HepG2 (cell line): ENCODE measurements around the gene RGR. TPM values are rescaled to one million over a fixed set of nuclear protein-coding genes. Genes with fewer than 3 reads are reported as not detected.

Experiments
- ATAC-seq: fragments of 200-7000 bp; cut with Tn5 transposase; 3 replicates; pipeline ENCODE4 v1.9.1; 2020; ENCODE audit warnings: mild to moderate bottlenecking, moderate library complexity
- BruUV-seq: library from RNA; stranded (reverse); fragments of 400-500 nt; replicated peaks from 2 replicates; lab custom pipeline; 2021; lab: Mats Ljungman, UMichigan
- CTCF ChIA-PET: fragments of 300-600 bp; formaldehyde crosslinking; extraction: SDS; loops from one replicate; lab custom pipeline; 2021; ENCODE audit warnings: low total read pairs, inconsistent platforms, low intra/inter-chr PET ratio; lab: Yijun Ruan, JAX
- POLR2A ChIA-PET: fragments of 350-600 bp; sonication (Branson Sonifier 250); formaldehyde crosslinking; loops from one replicate; lab custom pipeline; 2020; ENCODE audit warnings: antibody characterized with exemption, inconsistent platforms; lab: Yijun Ruan, JAX
- DNase-seq: peaks from one replicate; pipeline ENCODE4 v3.0.0-alpha.2; 2015; ENCODE audit warnings: low spot score
- FAIRE-seq: peaks from 3 replicates; lab custom pipeline; 2011; peaks lifted over from hg19 to GRCh38; lab: Jason Lieb, UNC
- H2AFZ ChIP-seq: one replicate; pipeline ENCODE4 v1.6.1; 2011; ENCODE audit warnings: low read length, inconsistent platforms
- H3K27ac ChIP-seq: fragments of 300-600 bp; 3 replicates; pipeline ENCODE4 v1.8.0; 2011; ENCODE audit warnings: mixed run types, mild to moderate bottlenecking, mixed read lengths, low read length, inconsistent platforms; ENCODE audit not compliant: insufficient read depth; ENCODE audit errors: extremely low read length
- H3K27me3 ChIP-seq, 2 experiments: fragments of 200-600 bp in 1 of 2; 2 replicates in 1 of 2; 3 replicates in 1 of 2; pipeline versions ENCODE4 v1.6.0 to v1.8.0; 2011; ENCODE audit warnings: low read length in 2 of 2, mild to moderate bottlenecking in 2 of 2, moderate library complexity in 2 of 2, inconsistent platforms in 1 of 2; ENCODE audit not compliant: insufficient read depth in 2 of 2, control insufficient read depth in 1 of 2
- H3K36me3 ChIP-seq, 2 experiments: fragments of 200-600 bp in 1 of 2; replicated peaks in 1 of 2; 2 replicates in 1 of 2; 3 replicates in 1 of 2; pipeline versions ENCODE4 v1.5.1 to v1.8.0; 2011; ENCODE audit warnings: low read length in 2 of 2, inconsistent platforms in 1 of 2; ENCODE audit not compliant: insufficient read depth in 2 of 2, control insufficient read depth in 1 of 2
- H3K4me1 ChIP-seq: 2 replicates; pipeline ENCODE4 v1.5.1; 2012; ENCODE audit warnings: low read length, inconsistent platforms; ENCODE audit not compliant: insufficient read depth
- H3K4me2 ChIP-seq: 2 replicates; pipeline ENCODE4 v1.6.0; 2011; ENCODE audit warnings: low read depth, low read length, inconsistent platforms
- H3K4me3 ChIP-seq, 3 experiments: fragments of 200-600 bp in 1 of 3; sonication (generic), shearing (Covaris generic) in 1 of 3; replicated peaks in 1 of 3; 2 replicates each; pipeline ENCODE4 v1.5.1; 2011 to 2016; ENCODE audit warnings: low read length in 3 of 3, inconsistent platforms in 2 of 3, low read depth in 2 of 3, mild to moderate bottlenecking in 2 of 3, control low read depth in 1 of 3, mixed read lengths in 1 of 3; ENCODE audit not compliant: insufficient read depth in 1 of 3
- H3K79me2 ChIP-seq: one replicate; pipeline ENCODE4 v1.6.1; 2011; ENCODE audit warnings: low read length, inconsistent platforms; ENCODE audit not compliant: insufficient read depth
- H3K9ac ChIP-seq: 2 replicates; pipeline ENCODE4 v1.6.0; 2011; ENCODE audit warnings: mild to moderate bottlenecking, low read depth, low read length, inconsistent platforms; ENCODE audit not compliant: insufficient read depth
- H3K9me3 ChIP-seq: 2 replicates; pipeline ENCODE4 v1.5.1; 2012; ENCODE audit warnings: mild to moderate bottlenecking, low read length
- H4K20me1 ChIP-seq: 2 replicates; pipeline ENCODE4 v1.6.0; 2011; ENCODE audit warnings: inconsistent platforms, mild to moderate bottlenecking, low read length, moderate library complexity; ENCODE audit not compliant: insufficient read depth
- CBX5 ChIP-seq: sonication (generic); formaldehyde crosslinking; IDR thresholded peaks from 2 replicates; pipeline ENCODE4 v1.4.0; 2020; ENCODE audit warnings: missing genetic modification reagents, borderline replicate concordance
- GATAD1 ChIP-seq: IDR thresholded peaks from 2 replicates; pipeline ENCODE4 v1.6.1; 2016; ENCODE audit warnings: missing genetic modification reagents, missing compliant biosample characterization
- HNRNPUL1 ChIP-seq: fragments of 200-400 bp; formaldehyde crosslinking; IDR thresholded peaks from 2 replicates; pipeline ENCODE4 v1.6.1; 2017; ENCODE audit warnings: low read depth, mild to moderate bottlenecking, low read length, moderate library complexity
- KDM5A ChIP-seq: fragments of 200-600 bp; sonication (generic); IDR thresholded peaks from 2 replicates; pipeline ENCODE4 v1.7.0; 2018; ENCODE audit warnings: antibody characterized with exemption, mild to moderate bottlenecking, low read length, borderline replicate concordance
- ZSCAN22 ChIP-seq: sonication (generic); formaldehyde crosslinking; IDR thresholded peaks from 2 replicates; pipeline ENCODE4 v1.4.0; 2020; ENCODE audit warnings: mild to moderate bottlenecking, missing genetic modification reagents
- WGBS: methylation state at CpG from one replicate; pipeline ENCODE4 v1.1.6; 2017; ENCODE audit warnings: low lambda C conversion rate; 5-methylcytosine and 5-hydroxymethylcytosine counted together
- in situ Hi-C: cut with HindIII; loops from 2 replicates; pipeline ENCODE4 v1.10.0; 2017; ENCODE audit warnings: low pct_unique_long_range_greater_than_20kb; ENCODE audit not compliant: extremely low pct_ligation_motif_present
- intact Hi-C: fragments of 100-400 bp; cut with micrococcal nuclease; formaldehyde crosslinking; loops from one replicate; pipeline ENCODE4 v1.10.0; 2022; ENCODE audit not compliant: unreplicated experiment
- polyA plus RNA-seq, 8 experiments: library from polyadenylated mRNA; depleted of rRNA in 3 of 8; stranded (reverse) in 7 of 8; unstranded in 1 of 8; fragments of >200 nt; fragmentation: Illumina TruSeq in 4 of 8; extraction: Trizol in 4 of 8; gene quantifications; 2 replicates each; pipeline versions ENCODE4 v1.2.1 to v1.2.3, GENCODE V29; 2011 to 2016; ENCODE audit warnings: low read depth in 4 of 8, missing spikeins in 1 of 8, mixed read lengths in 1 of 8; ENCODE audit not compliant: insufficient read depth in 1 of 8
- total RNA-seq, 5 experiments: library from RNA; depleted of rRNA; stranded (reverse); fragments of >200 nt; fragmentation: Illumina TruSeq; extraction: Trizol; gene quantifications; 2 replicates each; pipeline ENCODE4 v1.2.3, GENCODE V29; 2016; ENCODE audit warnings: low read depth in 1 of 5
- TF ChIP-seq, protein P1 (sequence below): IDR thresholded peaks from 2 replicates; pipeline ENCODE4 v1.6.1; 2018; ENCODE audit warnings: missing genetic modification reagents, mild to moderate bottlenecking, missing compliant biosample characterization
- TF ChIP-seq, protein P2 (sequence below): fragments of 450-650 bp; IDR thresholded peaks from 2 replicates; pipeline ENCODE4 v1.6.1; 2016
- TF ChIP-seq, protein P3 (sequence below): sonication (generic); formaldehyde crosslinking; IDR thresholded peaks from 2 replicates; pipeline ENCODE4 v1.4.0; 2020; ENCODE audit warnings: missing genetic modification reagents, borderline replicate concordance

Gene RGR
- total and polyA plus RNA-seq, 2 of the 13 experiments (the other 11 are each of a cell fraction or from before 2014, with no cell fraction given), result 0.69 to 0.71 TPM

DNA sequence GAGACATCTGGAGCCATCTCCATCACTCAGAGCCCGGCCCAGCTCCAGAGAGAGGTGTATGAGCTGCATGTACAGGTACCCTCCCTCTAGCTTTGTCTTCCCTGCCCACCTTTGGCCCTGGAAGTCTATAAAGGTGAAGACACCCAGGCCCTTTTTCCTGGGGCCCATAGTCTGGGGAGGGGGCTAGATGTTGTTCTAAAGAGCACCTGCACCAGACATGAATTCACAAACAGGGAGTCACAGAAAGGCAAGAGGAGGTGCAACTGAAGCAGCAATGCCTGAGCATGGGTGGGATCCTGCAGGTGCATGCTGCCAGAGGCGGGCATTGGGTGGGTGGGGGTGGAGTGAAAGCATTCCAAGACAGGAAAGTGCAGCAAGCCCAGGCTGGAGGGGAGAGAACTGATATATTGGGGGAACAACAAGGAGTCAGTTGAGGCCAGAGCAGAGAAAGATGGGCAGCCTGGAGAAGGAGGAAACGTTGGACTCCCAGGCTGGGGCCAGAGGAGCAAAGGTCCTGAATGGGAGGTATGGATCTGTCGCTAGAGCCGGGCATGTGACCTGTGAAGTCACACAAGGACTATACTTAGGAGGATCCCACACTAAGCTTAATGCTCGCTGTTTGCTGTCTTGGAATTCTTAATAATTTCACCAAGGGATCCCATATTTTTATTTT, 38.9 kb upstream of the RGR start (continued):
- TF ChIP-seq HNRNPUL1 (no peak), CBX5 (CRISPR knock-in tag) (no peak)
- TF ChIP-seq, all 625 proteins: peak for 0

DNA sequence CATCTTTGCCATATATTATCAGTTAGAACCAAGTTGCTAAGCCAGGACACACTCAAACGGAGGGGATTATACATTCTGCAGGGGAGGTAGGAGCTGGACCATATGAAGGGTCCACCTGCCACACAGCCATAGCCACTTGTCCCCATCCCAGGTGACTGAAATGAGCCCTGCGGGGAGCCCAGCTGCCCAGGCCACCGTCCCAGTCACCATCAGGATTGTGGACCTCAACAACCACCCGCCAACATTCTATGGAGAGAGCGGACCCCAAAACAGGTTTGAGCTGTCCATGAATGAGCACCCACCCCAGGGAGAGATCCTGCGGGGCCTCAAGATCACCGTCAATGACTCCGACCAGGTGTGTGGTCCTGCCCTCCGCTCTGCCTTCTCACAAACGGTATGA, 36.8 kb upstream of the RGR start:
- no peak overlapping the region for H2AFZ ChIP-seq
- DNase-seq, result no peak
- no TSS peak for BruUV-seq
- no peaks in the 10 kb centered on the region for H3K36me3 ChIP-seq
- POLR2A ChIA-PET, result no interaction called here
- 16% methylated on average over 9 of the region's 10 CpGs for WGBS
- H4K20me1 ChIP-seq, result no peaks in the 10 kb centered on the region
- H3K9me3 ChIP-seq, result no peaks in the 10 kb centered on the region
- H3K79me2 ChIP-seq, result no peaks in the 10 kb centered on the region
- TF ChIP-seq, protein P1, sequence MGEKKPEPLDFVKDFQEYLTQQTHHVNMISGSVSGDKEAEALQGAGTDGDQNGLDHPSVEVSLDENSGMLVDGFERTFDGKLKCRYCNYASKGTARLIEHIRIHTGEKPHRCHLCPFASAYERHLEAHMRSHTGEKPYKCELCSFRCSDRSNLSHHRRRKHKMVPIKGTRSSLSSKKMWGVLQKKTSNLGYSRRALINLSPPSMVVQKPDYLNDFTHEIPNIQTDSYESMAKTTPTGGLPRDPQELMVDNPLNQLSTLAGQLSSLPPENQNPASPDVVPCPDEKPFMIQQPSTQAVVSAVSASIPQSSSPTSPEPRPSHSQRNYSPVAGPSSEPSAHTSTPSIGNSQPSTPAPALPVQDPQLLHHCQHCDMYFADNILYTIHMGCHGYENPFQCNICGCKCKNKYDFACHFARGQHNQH (CRISPR knock-in tag), result no peak
- no peak for TF ChIP-seq GATAD1 (CRISPR knock-in tag)
- TF ChIP-seq, all 625 proteins: peak for 0
- no peak for ATAC-seq
- no peak for FAIRE-seq
- intact Hi-C loops, result no loop called here
- H3K4me2 ChIP-seq, result no peak overlapping the region
- H3K9ac ChIP-seq, result no peak overlapping the region
- no peak overlapping the region for H3K4me3 ChIP-seq
- no peak overlapping the region for H3K27ac ChIP-seq
- CTCF ChIA-PET, result no interaction called here
- no peaks in the 10 kb centered on the region for H3K4me1 ChIP-seq
- in situ Hi-C loops, result loop anchor here (5.0 kb wide), 1 partner anchor 76 kb away; no protein-coding TSS in a partner anchor
- peaks cover 1 to 10% of the 10 kb centered on the region in 2 experiments; a peak in 2 of 5 replicates for H3K27me3 ChIP-seq

DNA sequence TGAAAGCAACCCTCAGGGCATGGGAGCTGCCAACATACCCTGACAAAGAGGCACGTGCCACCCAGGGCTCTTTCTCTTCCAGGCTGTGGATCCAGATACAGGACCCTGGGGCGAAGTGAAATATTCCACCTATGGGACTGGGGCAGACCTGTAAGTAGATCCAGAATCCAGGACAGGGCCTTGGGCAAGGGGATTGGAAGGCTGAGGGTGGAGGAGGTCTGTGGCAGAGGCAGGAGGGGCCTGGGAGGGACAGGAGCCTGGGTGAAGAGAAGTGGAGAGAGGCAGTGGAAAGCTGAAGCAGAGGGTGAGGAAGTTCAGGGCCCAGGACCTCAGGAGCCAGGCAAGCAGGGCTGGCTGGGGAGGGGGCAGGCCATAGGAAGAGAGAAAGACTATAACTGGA, 33.3 kb upstream of the RGR start:
- no peak overlapping the region for H3K4me2 ChIP-seq
- ATAC-seq, result no peak
- no TSS peak for BruUV-seq
- POLR2A ChIA-PET, result no interaction called here
- no peaks in the 10 kb centered on the region for H4K20me1 ChIP-seq
- H2AFZ ChIP-seq, result no peak overlapping the region
- 17% methylated on average over 1 of the region's 2 CpGs for WGBS
- TF ChIP-seq ZSCAN22 (CRISPR knock-in tag) (no peak), KDM5A (no peak)
- TF ChIP-seq, protein P2, sequence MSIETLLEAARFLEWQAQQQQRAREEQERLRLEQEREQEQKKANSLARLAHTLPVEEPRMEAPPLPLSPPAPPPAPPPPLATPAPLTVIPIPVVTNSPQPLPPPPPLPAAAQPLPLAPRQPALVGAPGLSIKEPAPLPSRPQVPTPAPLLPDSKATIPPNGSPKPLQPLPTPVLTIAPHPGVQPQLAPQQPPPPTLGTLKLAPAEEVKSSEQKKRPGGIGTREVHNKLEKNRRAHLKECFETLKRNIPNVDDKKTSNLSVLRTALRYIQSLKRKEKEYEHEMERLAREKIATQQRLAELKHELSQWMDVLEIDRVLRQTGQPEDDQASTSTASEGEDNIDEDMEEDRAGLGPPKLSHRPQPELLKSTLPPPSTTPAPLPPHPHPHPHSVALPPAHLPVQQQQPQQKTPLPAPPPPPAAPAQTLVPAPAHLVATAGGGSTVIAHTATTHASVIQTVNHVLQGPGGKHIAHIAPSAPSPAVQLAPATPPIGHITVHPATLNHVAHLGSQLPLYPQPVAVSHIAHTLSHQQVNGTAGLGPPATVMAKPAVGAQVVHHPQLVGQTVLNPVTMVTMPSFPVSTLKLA, result no peak
- TF ChIP-seq, protein P3, sequence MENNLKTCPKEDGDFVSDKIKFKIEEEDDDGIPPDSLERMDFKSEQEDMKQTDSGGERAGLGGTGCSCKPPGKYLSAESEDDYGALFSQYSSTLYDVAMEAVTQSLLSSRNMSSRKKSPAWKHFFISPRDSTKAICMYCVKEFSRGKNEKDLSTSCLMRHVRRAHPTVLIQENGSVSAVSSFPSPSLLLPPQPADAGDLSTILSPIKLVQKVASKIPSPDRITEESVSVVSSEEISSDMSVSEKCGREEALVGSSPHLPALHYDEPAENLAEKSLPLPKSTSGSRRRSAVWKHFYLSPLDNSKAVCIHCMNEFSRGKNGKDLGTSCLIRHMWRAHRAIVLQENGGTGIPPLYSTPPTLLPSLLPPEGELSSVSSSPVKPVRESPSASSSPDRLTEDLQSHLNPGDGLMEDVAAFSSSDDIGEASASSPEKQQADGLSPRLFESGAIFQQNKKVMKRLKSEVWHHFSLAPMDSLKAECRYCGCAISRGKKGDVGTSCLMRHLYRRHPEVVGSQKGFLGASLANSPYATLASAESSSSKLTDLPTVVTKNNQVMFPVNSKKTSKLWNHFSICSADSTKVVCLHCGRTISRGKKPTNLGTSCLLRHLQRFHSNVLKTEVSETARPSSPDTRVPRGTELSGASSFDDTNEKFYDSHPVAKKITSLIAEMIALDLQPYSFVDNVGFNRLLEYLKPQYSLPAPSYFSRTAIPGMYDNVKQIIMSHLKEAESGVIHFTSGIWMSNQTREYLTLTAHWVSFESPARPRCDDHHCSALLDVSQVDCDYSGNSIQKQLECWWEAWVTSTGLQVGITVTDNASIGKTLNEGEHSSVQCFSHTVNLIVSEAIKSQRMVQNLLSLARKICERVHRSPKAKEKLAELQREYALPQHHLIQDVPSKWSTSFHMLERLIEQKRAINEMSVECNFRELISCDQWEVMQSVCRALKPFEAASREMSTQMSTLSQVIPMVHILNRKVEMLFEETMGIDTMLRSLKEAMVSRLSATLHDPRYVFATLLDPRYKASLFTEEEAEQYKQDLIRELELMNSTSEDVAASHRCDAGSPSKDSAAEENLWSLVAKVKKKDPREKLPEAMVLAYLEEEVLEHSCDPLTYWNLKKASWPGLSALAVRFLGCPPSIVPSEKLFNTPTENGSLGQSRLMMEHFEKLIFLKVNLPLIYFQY (CRISPR knock-in tag), result no peak
- intact Hi-C loops, result no loop called here
- CTCF ChIA-PET, result no interaction called here
- no peak for FAIRE-seq
- H3K27me3 ChIP-seq, result peaks cover 0 to 9% of the 10 kb centered on the region in 2 experiments; a peak in 1 of 5 replicates
- no peak overlapping the region for H3K9ac ChIP-seq
- H3K9me3 ChIP-seq, result no peaks in the 10 kb centered on the region
- H3K27ac ChIP-seq, result no peak overlapping the region
- no peaks in the 10 kb centered on the region for H3K36me3 ChIP-seq
- no peaks in the 10 kb centered on the region for H3K4me1 ChIP-seq
- no peak for DNase-seq
- in situ Hi-C loops, result no loop called here
- H3K79me2 ChIP-seq, result no peaks in the 10 kb centered on the region
- no peak overlapping the region for H3K4me3 ChIP-seq
